ENCODE measurements around the gene MRPS18A. TPM values are rescaled to one million over a fixed set of nuclear protein-coding genes. Genes with fewer than 3 reads are reported as not detected.

The MRPS18A gene
- total RNA-seq = 10 to 100 TPM; 30.7 to 47.4 (median 37.1) TPM

GRCh38 chr6:43687437-43688347 is at the start of gene MRPS18A:
Gene MRPS18A, minus strand, starts transcription at chr6:43687791. Its CDS starts 12 bp downstream, at chr6:43687779.
- Histone ChIP-seq H3K9me3 (no peaks in the 10 kb centered on the region), H3K27me3 (no peaks in the 10 kb centered on the region), H3K27ac (replicated peaks in 1 of 4) (peak within 1 kb of the TSS; percentile 66 to 82 (median 76)), H3K4me3 (peak within 1 kb of the TSS; percentile 81 to 94 (median 89)), H3K36me3 (peaks cover 0 to under 1% (median 0%) of the 10 kb centered on the region in 4 donors), H3K4me1 (peaks cover 23 to 51% (median 35%) of the 10 kb centered on the region in 4 donors)
- intact Hi-C loops (cut with DNase I) = no loop called here
- peak; percentile 89 for TF ChIP-seq POLR2AphosphoS5 (IDR thresholded peaks at IDR 0.05)
- TF ChIP-seq POLR2A (IDR thresholded peaks at IDR 0.05; ENCODE audit: low read depth) = peak; percentile 10
- TF ChIP-seq, protein P1, sequence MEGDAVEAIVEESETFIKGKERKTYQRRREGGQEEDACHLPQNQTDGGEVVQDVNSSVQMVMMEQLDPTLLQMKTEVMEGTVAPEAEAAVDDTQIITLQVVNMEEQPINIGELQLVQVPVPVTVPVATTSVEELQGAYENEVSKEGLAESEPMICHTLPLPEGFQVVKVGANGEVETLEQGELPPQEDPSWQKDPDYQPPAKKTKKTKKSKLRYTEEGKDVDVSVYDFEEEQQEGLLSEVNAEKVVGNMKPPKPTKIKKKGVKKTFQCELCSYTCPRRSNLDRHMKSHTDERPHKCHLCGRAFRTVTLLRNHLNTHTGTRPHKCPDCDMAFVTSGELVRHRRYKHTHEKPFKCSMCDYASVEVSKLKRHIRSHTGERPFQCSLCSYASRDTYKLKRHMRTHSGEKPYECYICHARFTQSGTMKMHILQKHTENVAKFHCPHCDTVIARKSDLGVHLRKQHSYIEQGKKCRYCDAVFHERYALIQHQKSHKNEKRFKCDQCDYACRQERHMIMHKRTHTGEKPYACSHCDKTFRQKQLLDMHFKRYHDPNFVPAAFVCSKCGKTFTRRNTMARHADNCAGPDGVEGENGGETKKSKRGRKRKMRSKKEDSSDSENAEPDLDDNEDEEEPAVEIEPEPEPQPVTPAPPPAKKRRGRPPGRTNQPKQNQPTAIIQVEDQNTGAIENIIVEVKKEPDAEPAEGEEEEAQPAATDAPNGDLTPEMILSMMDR (IDR thresholded peaks at IDR 0.05) = no peak
- no peak for TF ChIP-seq EP300 (IDR thresholded peaks at IDR 0.05)
- WGBS = 3% methylated on average over 34 of the region's 43 CpGs
- DNase-seq (ENCODE audit: extremely low spot score) = peak; percentile 94

GRCh38 chr6:43736844-43737243 is 49.3 kb upstream of the MRPS18A start:
- DNase-seq (ENCODE audit: extremely low spot score) = no peak
- H3K4me1 ChIP-seq = peaks cover 6 to 10% (median 8%) of the 10 kb centered on the region in 4 donors
- H3K4me3 ChIP-seq = no peak overlapping the region
- peaks cover 0 to 4% (median 2%) of the 10 kb centered on the region in 4 donors for H3K9me3 ChIP-seq
- no peaks in the 10 kb centered on the region for H3K36me3 ChIP-seq
- WGBS = no CpG with 5 or more reads among the region's 2 CpGs
- TF ChIP-seq EP300 (IDR thresholded peaks at IDR 0.05) (no peak), POLR2AphosphoS5 (IDR thresholded peaks at IDR 0.05) (no peak), POLR2A (IDR thresholded peaks at IDR 0.05; ENCODE audit: low read depth) (no peak)
- TF ChIP-seq, protein P1 (IDR thresholded peaks at IDR 0.05) = no peak
- no peak overlapping the region for H3K27ac ChIP-seq (replicated peaks in 1 of 4)
- no peaks in the 10 kb centered on the region for H3K27me3 ChIP-seq
- intact Hi-C loops (cut with DNase I) = no loop called here

- no peak for TF ChIP-seq POLR2A (IDR thresholded peaks at IDR 0.05; ENCODE audit: low read depth)
- intact Hi-C loops (cut with DNase I) = no loop called here
- DNase-seq (ENCODE audit: extremely low spot score) = no peak
These were observed 48.7 kb upstream of the MRPS18A start for GRCh38 chr6:43736211-43736786.

DNA sequence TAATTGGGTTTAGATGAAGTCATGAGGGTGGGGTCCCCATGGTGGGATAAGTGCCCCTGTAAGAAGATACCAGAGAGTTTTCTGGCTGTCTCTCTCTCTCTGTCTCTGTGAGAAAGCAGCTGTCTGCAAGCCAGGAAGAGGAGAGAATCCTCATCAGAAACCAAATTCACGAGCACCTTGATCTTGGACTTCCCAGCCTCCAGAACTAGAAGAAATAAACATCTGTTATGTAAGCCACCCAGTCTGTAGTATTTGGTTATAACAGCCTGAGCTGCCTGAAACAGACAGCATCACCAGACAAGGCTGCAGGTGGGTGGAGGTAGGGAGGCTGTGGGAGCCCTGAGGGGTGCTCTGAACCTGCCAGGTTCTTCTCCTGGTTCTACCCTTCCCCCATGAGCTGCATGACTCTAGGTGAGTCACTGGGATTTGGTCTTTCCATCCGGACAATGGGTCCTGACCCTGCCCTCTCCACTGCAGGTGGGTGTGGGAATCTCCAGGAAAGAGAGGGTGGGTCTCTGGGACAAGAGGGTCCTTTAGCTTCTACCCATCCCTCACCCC is 48.1 kb upstream of the MRPS18A start:
- Histone ChIP-seq H3K27me3 (no peaks in the 10 kb centered on the region), H3K36me3 (no peaks in the 10 kb centered on the region), H3K9me3 (peaks cover 0 to 15% (median 7%) of the 10 kb centered on the region in 4 donors), H3K4me3 (no peak overlapping the region), H3K27ac (replicated peaks in 1 of 4) (no peak overlapping the region), H3K4me1 (peaks cover 6 to 10% (median 6%) of the 10 kb centered on the region in 4 donors)
- DNase-seq (ENCODE audit: extremely low spot score) = no peak
- TF ChIP-seq EP300 (IDR thresholded peaks at IDR 0.05) = no peak
- TF ChIP-seq POLR2A (IDR thresholded peaks at IDR 0.05; ENCODE audit: low read depth) = no peak
- no peak for TF ChIP-seq POLR2AphosphoS5 (IDR thresholded peaks at IDR 0.05)
- TF ChIP-seq, protein P1 (IDR thresholded peaks at IDR 0.05) = no peak
- WGBS = 74% methylated on average over 2 of the region's 2 CpGs
- intact Hi-C loops (cut with DNase I) = no loop called here

More at GRCh38 chr6:43736211-43736786, 48.7 kb upstream of the MRPS18A start:
- peaks cover 6 to 10% (median 8%) of the 10 kb centered on the region in 4 donors for H3K4me1 ChIP-seq
- no peaks in the 10 kb centered on the region for H3K27me3 ChIP-seq
- 95% methylated on average over 2 of the region's 2 CpGs for WGBS
- H3K36me3 ChIP-seq = no peaks in the 10 kb centered on the region
- H3K27ac ChIP-seq (replicated peaks in 1 of 4) = no peak overlapping the region
- H3K4me3 ChIP-seq = no peak overlapping the region
- H3K9me3 ChIP-seq = peaks cover 0 to 9% (median 4%) of the 10 kb centered on the region in 4 donors

- no peak for DNase-seq (ENCODE audit: extremely low spot score)
- no peak for TF ChIP-seq POLR2AphosphoS5 (IDR thresholded peaks at IDR 0.05)
- TF ChIP-seq POLR2A (IDR thresholded peaks at IDR 0.05; ENCODE audit: low read depth) = no peak
- TF ChIP-seq, protein P1 (IDR thresholded peaks at IDR 0.05) = no peak
- no peak for TF ChIP-seq EP300 (IDR thresholded peaks at IDR 0.05)
- WGBS = 40% methylated on average over 1 of the region's 3 CpGs
These were observed 46.7 kb upstream of the MRPS18A start for GRCh38 chr6:43734294-43734665.

More at GRCh38 chr6:43734294-43734665, 46.7 kb upstream of the MRPS18A start:
- Histone ChIP-seq H3K27ac (replicated peaks in 1 of 4) (no peak overlapping the region), H3K9me3 (peaks cover 0 to 26% (median 9%) of the 10 kb centered on the region in 4 donors), H3K4me1 (peaks cover 6 to 10% (median 6%) of the 10 kb centered on the region in 4 donors), H3K36me3 (no peaks in the 10 kb centered on the region), H3K4me3 (no peak overlapping the region), H3K27me3 (no peaks in the 10 kb centered on the region)
- intact Hi-C loops (cut with DNase I) = no loop called here
